GM12873 (cell line): ENCODE results near the gene NRXN2.

Experiments used
- TF ChIP-seq, protein P1 (sequence below): IDR thresholded peaks from 2 replicates; pipeline ENCODE4 v1.5.1; 2012; ENCODE audit warnings: low read depth, mild to moderate bottlenecking, moderate library complexity, low read length, control low read depth; ENCODE audit not compliant: insufficient read depth; ENCODE audit errors: missing control alignments

NRXN2 gene

DNA sequence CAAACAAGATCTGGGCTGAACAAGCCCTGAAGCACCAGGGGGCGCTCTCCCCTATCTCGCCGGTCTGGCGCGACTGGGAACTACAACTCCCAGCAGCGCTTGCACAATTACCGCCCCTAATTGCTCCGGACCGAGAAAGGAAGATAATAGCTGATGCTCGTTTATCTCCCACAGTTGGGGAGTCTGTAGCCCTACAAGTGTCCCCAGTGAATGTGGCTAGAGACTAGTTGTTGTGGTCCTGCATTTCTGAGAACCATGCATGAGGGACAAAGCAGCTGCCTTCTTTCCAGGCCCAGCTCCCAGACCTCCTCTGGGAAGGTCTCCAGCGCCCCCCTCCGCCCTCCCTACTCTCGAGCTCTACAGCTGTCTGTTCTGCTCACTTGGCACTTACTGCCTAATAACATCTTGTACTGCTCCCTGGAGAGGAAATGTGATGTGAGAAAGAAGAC is 34.4 kb downstream of the NRXN2 start:
- TF ChIP-seq, protein P1, sequence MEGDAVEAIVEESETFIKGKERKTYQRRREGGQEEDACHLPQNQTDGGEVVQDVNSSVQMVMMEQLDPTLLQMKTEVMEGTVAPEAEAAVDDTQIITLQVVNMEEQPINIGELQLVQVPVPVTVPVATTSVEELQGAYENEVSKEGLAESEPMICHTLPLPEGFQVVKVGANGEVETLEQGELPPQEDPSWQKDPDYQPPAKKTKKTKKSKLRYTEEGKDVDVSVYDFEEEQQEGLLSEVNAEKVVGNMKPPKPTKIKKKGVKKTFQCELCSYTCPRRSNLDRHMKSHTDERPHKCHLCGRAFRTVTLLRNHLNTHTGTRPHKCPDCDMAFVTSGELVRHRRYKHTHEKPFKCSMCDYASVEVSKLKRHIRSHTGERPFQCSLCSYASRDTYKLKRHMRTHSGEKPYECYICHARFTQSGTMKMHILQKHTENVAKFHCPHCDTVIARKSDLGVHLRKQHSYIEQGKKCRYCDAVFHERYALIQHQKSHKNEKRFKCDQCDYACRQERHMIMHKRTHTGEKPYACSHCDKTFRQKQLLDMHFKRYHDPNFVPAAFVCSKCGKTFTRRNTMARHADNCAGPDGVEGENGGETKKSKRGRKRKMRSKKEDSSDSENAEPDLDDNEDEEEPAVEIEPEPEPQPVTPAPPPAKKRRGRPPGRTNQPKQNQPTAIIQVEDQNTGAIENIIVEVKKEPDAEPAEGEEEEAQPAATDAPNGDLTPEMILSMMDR = peak; percentile 93

DNA sequence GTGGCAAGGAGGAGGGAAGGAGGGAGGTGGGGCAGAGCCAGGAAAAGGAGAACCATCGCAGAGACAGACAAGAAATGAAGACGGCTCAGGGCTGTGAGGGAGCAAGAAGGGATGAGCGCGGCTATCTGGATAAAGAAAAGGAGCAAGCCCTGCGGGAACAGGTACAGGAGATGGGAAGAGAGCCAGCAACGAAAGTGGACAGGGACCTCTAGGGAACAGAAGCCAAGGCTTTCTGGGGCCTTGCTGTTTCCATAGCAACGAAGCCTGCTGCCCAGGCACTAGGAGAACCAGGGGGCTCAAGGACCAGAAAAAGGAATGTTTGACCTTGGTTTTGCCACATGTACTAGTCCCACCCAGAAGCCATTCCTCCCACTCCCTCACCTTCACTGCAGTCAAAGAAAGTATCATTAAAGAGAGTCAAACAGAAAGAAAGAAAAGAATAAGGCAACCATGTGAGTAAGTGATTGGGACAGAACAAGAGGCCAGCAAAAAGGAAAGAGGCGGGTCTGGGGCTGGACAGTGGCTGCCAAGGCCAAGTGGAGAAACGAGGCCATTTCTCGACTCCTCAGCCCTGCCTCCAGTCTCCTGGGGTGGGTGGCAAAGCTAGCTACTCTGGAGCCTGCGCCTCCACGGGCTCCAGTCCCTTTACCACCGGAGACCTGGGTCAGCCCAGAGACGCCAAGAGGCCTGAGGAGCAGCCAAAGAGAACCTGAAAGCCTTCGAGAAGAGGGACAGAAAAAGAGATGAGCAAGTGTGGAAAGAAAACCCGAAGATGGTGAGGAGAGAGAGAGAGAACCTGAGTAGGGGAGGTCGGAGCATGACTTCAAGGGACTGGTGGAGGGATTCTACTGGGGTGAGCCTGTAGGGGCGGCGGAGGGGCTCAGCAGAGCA is 35.1 kb downstream of the NRXN2 start:
- TF ChIP-seq, protein P1 = no peak

DNA sequence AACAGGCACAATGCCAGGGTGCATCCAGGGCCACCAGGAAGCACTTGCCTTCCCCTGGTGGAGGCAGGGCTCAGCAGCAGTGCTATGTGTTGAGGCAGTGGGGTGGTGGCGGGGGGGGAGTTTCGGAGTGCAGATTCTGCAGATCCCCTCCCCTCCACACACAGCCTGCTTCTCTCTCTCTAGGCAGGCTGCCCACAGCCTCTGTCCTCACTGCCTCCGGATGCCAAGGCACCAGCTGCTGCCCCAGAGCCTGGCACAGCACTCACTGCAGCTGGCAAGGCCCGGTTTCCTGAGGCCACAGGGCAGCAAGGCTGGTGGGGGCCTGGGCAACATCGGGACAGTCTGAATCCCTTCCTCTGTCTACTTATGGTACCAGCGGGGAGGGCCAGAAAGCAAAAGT is 35.8 kb downstream of the NRXN2 start:
- TF ChIP-seq, protein P1 = no peak

DNA sequence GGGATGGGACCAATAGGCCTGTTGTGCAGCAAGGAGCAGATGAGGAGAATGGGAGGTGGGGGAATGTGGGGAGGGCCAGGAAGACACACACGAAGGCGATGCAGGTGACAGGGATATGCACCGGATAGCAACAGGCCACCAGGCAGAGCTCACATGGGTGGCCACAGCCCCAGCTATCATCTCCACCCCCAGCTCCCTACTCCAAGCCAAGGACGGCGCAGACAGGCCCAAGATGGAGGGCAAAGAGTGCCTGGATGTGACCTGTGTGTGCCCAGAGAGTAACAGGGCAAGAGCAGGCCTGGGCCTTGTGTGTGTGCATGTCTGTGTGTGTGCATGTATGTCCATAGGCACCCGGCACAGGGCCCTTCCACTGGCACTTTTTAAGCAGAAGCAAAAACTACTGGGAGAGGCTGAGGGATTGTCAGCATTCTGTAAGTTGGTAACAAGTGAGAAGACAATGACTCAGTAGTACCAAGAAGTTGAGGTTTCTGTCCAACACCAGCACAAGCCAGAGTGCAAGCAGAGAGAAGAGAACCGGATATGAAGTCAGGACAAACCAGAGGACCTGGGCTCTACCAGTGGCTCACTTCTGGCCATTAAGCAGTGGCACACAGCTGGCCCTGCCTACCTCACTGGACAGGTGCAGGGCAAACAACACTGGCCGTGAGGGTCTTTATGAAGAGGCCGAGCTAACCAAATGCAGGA is 36.4 kb downstream of the NRXN2 start:
- TF ChIP-seq, protein P1 = no peak

DNA sequence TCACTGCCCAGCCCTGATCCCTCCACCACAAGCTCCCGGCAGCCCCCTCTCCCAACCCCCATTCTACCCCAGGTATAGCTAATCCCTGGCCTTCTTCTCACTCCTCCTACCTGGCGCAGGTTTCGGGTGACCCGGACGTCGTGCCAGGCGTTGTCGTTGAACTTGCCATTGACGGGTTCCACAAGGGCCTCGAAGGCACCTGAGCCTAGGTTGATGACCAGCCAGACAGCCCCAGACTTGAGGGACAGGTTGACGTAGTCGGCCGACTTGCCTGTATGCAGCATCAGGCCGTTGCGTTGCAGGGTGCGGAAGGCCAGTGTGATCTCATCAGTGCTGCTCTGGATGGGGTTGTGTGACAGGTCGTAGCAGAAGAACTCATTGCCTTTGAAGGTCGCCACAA is 37.5 kb downstream of the NRXN2 start:
- TF ChIP-seq, protein P1 = no peak

DNA sequence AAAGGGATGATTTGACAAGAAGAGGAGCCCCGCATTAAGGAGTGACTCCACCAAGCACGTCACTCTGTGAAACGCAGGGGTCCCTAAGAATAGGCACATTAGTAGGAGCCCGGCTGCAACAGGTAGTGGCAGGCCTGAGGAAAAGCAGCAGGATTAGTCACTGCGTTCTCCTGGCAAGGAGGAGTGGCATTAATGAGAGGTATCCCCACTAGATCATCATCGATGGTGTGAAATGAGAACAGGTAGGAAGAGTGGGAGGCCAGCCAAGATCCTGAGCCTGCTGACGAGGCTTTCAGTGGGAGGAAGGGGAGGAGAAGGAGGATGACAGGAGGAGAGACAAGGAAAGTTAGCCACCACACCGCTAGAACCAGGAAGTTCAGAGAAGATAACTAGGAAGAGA is 38.6 kb downstream of the NRXN2 start:
- TF ChIP-seq, protein P1 = no peak

DNA sequence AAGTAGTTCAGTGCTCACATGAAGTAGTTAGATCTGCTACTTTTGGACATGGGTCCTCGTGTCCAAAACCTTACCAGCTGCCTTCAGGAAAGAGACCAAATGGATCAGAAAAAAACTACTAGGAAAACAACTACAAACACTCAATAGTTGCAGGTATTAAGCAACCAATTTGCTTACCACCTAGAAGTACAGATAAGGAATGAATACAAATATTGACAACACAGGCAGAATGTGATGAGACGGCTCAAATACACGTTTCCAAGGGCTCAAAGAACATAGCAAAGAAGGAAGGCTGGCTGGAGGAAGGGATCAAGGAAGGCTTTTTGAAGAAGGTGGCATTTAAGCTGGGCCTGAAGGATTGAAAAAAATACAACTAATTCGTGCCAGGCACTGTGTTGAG is 41.8 kb downstream of the NRXN2 start:
- TF ChIP-seq, protein P1 = no peak
